ENCODE results near the gene PRDM16. TPM values are rescaled to one million over a fixed set of nuclear protein-coding genes. Genes with fewer than 3 reads are reported as not detected.

Gene PRDM16
- total RNA-seq, 2 experiments from 2014 or later: not detected

GRCh38 chr1:3471356-3472087 lies 402.5 kb downstream of the PRDM16 start:
- intact Hi-C loops (cut with micrococcal nuclease; ENCODE audit: unreplicated experiment): no loop called here
- DNase-seq (ENCODE audit: low spot score): no peak
- no TSS peak for BruUV-seq (replicated peaks)
- Histone ChIP-seq H4K20me1 (ENCODE audit: insufficient read depth, low read length) (no peaks in the 10 kb centered on the region), H3K79me2 (ENCODE audit: insufficient read depth, low read depth, low read length) (no peaks in the 10 kb centered on the region), H3K9me2 (ENCODE audit: insufficient read depth, low read length) (no peaks in the 10 kb centered on the region), H3K36me3 (ENCODE audit: insufficient read depth, low read length) (no peaks in the 10 kb centered on the region), H3K4me1 (ENCODE audit: insufficient read depth, low read length, poor library complexity, severe bottlenecking) (no peaks in the 10 kb centered on the region), H2AFZ (ENCODE audit: low read length) (no peak overlapping the region), H3K4me3 (ENCODE audit: low read depth, low read length, poor library complexity, severe bottlenecking) (no peak overlapping the region), H3K4me2 (ENCODE audit: low read length) (no peak overlapping the region), H3K9me3 (ENCODE audit: low read length) (no peaks in the 10 kb centered on the region), H3K27ac (ENCODE audit: low read depth, low read length, poor library complexity, severe bottlenecking) (no peak overlapping the region)
- ChIA-PET CTCF (ENCODE audit: unreplicated experiment) (interaction anchor here (0.7 kb wide), 1 partner anchor 16 kb away, joined by 6 read pairs; no protein-coding TSS in a partner anchor), POLR2A (no interaction called here)
- TF ChIP-seq EZH2phosphoT487 (IDR thresholded peaks at IDR 0.05; ENCODE audit: borderline replicate concordance, low read depth, low read length) (no peak), CTCF (conservative IDR thresholded peaks at IDR 0.05; ENCODE audit: low read length) (no peak)

DNA sequence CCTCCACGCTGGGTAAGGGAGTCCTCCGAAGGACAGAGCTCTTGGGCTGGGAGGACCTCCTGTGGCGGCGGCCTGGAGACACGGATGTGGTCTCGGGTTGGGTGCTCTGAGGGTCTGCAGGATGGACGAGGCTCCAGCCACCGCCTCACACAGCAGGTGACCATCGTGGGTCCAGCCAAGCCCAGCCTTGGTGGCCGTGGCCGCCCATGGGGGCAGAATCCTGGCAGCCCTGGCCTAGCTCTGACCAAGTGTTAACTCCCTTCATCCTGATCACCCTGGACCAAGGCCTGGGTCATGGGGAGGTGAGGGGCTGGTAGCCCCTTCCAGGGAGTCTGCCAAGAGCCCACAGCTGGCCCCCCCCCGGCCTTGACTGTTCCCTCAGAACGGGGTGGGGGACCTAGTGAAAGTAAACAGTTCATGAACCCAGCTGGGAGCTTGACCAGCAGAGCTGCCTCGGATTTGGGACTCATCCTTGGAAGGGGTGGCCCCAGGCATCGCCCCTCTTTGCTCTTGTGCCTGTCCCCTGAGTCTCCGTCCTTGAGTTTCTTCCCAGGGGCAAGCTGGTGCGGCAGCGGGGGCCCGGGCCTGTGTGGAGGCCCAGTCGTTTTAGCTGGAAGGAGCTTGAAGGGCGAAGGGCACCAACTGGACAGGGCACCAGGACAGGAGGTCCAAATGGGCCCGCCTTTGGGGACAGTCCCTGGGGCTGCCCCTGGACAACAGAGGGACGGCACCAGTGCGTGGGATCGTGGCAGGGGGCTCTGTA lies 403.3 kb downstream of the PRDM16 start:
- Histone ChIP-seq H3K9me3 (ENCODE audit: low read length) (no peaks in the 10 kb centered on the region), H2AFZ (ENCODE audit: low read length) (no peak overlapping the region), H3K79me2 (ENCODE audit: insufficient read depth, low read depth, low read length) (no peaks in the 10 kb centered on the region), H4K20me1 (ENCODE audit: insufficient read depth, low read length) (no peaks in the 10 kb centered on the region), H3K36me3 (ENCODE audit: insufficient read depth, low read length) (no peaks in the 10 kb centered on the region), H3K4me1 (ENCODE audit: insufficient read depth, low read length, poor library complexity, severe bottlenecking) (no peaks in the 10 kb centered on the region), H3K4me3 (ENCODE audit: low read depth, low read length, poor library complexity, severe bottlenecking) (no peak overlapping the region), H3K27ac (ENCODE audit: low read depth, low read length, poor library complexity, severe bottlenecking) (no peak overlapping the region), H3K4me2 (ENCODE audit: low read length) (no peak overlapping the region), H3K9me2 (ENCODE audit: insufficient read depth, low read length) (no peaks in the 10 kb centered on the region)
- CTCF ChIA-PET (ENCODE audit: unreplicated experiment): no interaction called here
- BruUV-seq (replicated peaks): no TSS peak
- POLR2A ChIA-PET: no interaction called here
- intact Hi-C loops (cut with micrococcal nuclease; ENCODE audit: unreplicated experiment): no loop called here
- no peak for TF ChIP-seq EZH2phosphoT487 (IDR thresholded peaks at IDR 0.05; ENCODE audit: borderline replicate concordance, low read depth, low read length)
- TF ChIP-seq CTCF (conservative IDR thresholded peaks at IDR 0.05; ENCODE audit: low read length): no peak
- no peak for DNase-seq (ENCODE audit: low spot score)

GRCh38 chr1:3472906-3473305 lies 403.9 kb downstream of the PRDM16 start:
- no peaks in the 10 kb centered on the region for H3K4me1 ChIP-seq (ENCODE audit: insufficient read depth, low read length, poor library complexity, severe bottlenecking)
- DNase-seq (ENCODE audit: low spot score): no peak
- no peak overlapping the region for H3K27ac ChIP-seq (ENCODE audit: low read depth, low read length, poor library complexity, severe bottlenecking)
- H2AFZ ChIP-seq (ENCODE audit: low read length): no peak overlapping the region
- ChIA-PET POLR2A (no interaction called here), CTCF (ENCODE audit: unreplicated experiment) (no interaction called here)
- no peaks in the 10 kb centered on the region for H3K79me2 ChIP-seq (ENCODE audit: insufficient read depth, low read depth, low read length)
- no peaks in the 10 kb centered on the region for H4K20me1 ChIP-seq (ENCODE audit: insufficient read depth, low read length)
- no peaks in the 10 kb centered on the region for H3K9me2 ChIP-seq (ENCODE audit: insufficient read depth, low read length)
- no peak overlapping the region for H3K4me2 ChIP-seq (ENCODE audit: low read length)
- intact Hi-C loops (cut with micrococcal nuclease; ENCODE audit: unreplicated experiment): no loop called here
- TF ChIP-seq EZH2phosphoT487 (IDR thresholded peaks at IDR 0.05; ENCODE audit: borderline replicate concordance, low read depth, low read length) (no peak), CTCF (conservative IDR thresholded peaks at IDR 0.05; ENCODE audit: low read length) (no peak)
- H3K4me3 ChIP-seq (ENCODE audit: low read depth, low read length, poor library complexity, severe bottlenecking): no peak overlapping the region
- BruUV-seq (replicated peaks): no TSS peak
- no peaks in the 10 kb centered on the region for H3K9me3 ChIP-seq (ENCODE audit: low read length)
- no peaks in the 10 kb centered on the region for H3K36me3 ChIP-seq (ENCODE audit: insufficient read depth, low read length)
